ENCODE measurements around the gene UNC50. TPM values are rescaled to one million over a fixed set of nuclear protein-coding genes. Genes with fewer than 3 reads are reported as not detected.

Gene UNC50
- polyA plus RNA-seq, 1 donor from 2014 or later = 111 TPM

DNA sequence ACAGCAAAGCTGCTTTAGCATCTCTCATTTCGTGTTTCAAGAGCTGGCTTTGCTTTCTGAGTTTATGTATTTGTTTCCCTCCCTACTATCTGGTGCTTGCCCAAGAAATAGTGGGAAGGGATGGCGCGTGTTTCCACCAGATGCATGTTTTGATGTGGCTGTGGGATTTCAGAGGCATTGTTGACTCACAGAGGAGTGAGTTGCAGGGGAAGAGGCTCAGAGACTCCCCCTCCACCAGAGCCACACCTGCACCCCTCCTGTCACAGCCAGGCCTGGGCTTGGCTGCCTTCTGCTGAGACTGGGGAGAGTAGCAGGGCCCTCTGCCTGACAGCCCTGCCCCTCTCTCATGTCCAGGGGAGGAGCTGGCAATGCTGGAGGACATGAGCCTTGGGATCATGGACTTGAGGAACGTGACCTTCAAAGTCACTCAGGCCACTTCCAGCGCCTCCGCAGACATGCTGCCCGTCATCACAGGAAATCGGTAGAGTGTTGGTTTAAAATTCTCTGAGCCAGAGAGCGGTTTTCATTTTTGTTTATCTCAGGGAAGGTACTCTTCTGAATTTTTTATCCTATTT lies 43.0 kb upstream of the UNC50 start:
- Histone ChIP-seq H3K36me3 (ENCODE audit: insufficient read depth, low read length) (peaks cover 4% of the 10 kb centered on the region), H2AFZ (ENCODE audit: low read depth, low read length) (no peak overlapping the region), H3K27me3 (ENCODE audit: insufficient read depth, low read depth, low read length) (no peaks in the 10 kb centered on the region), H3K9me3 (ENCODE audit: low read length) (no peaks in the 10 kb centered on the region), H3F3A (ENCODE audit: insufficient read depth, low read length, poor library complexity, severe bottlenecking) (no peaks in the 10 kb centered on the region), H3K4me3 (ENCODE audit: low read length) (no peak overlapping the region), H4K20me1 (ENCODE audit: insufficient read depth) (no peaks in the 10 kb centered on the region), H3K9ac (ENCODE audit: low read length) (no peak overlapping the region), H3K27ac (ENCODE audit: low read length) (no peak overlapping the region), H3K9me2 (ENCODE audit: insufficient read depth, low read length) (no peaks in the 10 kb centered on the region), H3K4me2 (ENCODE audit: low read length) (no peak overlapping the region), H3K79me2 (replicated peaks; ENCODE audit: insufficient read depth, low read length) (no peaks in the 10 kb centered on the region)
- no peak for TF ChIP-seq SMC3 (conservative IDR thresholded peaks at IDR 0.05; ENCODE audit: poor library complexity)
- TF ChIP-seq, protein P1, sequence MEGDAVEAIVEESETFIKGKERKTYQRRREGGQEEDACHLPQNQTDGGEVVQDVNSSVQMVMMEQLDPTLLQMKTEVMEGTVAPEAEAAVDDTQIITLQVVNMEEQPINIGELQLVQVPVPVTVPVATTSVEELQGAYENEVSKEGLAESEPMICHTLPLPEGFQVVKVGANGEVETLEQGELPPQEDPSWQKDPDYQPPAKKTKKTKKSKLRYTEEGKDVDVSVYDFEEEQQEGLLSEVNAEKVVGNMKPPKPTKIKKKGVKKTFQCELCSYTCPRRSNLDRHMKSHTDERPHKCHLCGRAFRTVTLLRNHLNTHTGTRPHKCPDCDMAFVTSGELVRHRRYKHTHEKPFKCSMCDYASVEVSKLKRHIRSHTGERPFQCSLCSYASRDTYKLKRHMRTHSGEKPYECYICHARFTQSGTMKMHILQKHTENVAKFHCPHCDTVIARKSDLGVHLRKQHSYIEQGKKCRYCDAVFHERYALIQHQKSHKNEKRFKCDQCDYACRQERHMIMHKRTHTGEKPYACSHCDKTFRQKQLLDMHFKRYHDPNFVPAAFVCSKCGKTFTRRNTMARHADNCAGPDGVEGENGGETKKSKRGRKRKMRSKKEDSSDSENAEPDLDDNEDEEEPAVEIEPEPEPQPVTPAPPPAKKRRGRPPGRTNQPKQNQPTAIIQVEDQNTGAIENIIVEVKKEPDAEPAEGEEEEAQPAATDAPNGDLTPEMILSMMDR (IDR thresholded peaks at IDR 0.05; ENCODE audit: poor library complexity, severe bottlenecking) = no peak

DNA sequence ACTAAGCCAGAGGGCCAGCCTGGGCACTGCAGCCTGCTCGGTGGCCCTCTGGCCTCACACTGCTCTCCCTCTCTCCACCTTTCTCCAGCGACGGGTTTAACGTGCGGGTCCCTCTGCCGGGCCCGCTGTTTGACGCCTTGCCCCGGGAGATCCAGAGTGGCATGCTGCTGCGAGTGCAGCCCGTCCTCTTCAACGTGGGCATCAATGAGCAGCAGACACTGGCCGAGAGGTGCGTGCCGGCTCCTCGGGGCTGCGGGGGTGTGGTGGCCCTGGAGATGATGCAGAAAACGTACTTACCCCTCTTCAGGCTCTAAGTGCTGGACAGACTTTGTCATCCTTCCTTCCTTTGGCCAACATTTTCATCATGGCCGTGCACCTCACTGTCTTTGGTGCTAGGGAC lies 42.4 kb upstream of the UNC50 start:
- no peaks in the 10 kb centered on the region for H3K79me2 ChIP-seq (replicated peaks; ENCODE audit: insufficient read depth, low read length)
- no peaks in the 10 kb centered on the region for H3K27me3 ChIP-seq (ENCODE audit: insufficient read depth, low read depth, low read length)
- no peaks in the 10 kb centered on the region for H3K9me2 ChIP-seq (ENCODE audit: insufficient read depth, low read length)
- no peaks in the 10 kb centered on the region for H3K9me3 ChIP-seq (ENCODE audit: low read length)
- no peak overlapping the region for H3K4me2 ChIP-seq (ENCODE audit: low read length)
- TF ChIP-seq POLR2AphosphoS5 (IDR thresholded peaks at IDR 0.05) = no peak
- TF ChIP-seq EZH2 (IDR thresholded peaks at IDR 0.05; ENCODE audit: borderline replicate concordance, insufficient read depth, low read length, poor library complexity, severe bottlenecking) = no peak
- no peak for TF ChIP-seq EP300 (conservative IDR thresholded peaks at IDR 0.05; ENCODE audit: poor library complexity, severe bottlenecking)
- no peak for TF ChIP-seq SMC3 (conservative IDR thresholded peaks at IDR 0.05; ENCODE audit: poor library complexity)
- no peak overlapping the region for H3K4me3 ChIP-seq (ENCODE audit: low read length)
- H3K9ac ChIP-seq (ENCODE audit: low read length) = no peak overlapping the region
- H3K27ac ChIP-seq (ENCODE audit: low read length) = no peak overlapping the region
- H3K36me3 ChIP-seq (ENCODE audit: insufficient read depth, low read length) = peaks cover 4% of the 10 kb centered on the region
- no peaks in the 10 kb centered on the region for H3F3A ChIP-seq (ENCODE audit: insufficient read depth, low read length, poor library complexity, severe bottlenecking)
- H2AFZ ChIP-seq (ENCODE audit: low read depth, low read length) = no peak overlapping the region
- H4K20me1 ChIP-seq (ENCODE audit: insufficient read depth) = no peaks in the 10 kb centered on the region

DNA sequence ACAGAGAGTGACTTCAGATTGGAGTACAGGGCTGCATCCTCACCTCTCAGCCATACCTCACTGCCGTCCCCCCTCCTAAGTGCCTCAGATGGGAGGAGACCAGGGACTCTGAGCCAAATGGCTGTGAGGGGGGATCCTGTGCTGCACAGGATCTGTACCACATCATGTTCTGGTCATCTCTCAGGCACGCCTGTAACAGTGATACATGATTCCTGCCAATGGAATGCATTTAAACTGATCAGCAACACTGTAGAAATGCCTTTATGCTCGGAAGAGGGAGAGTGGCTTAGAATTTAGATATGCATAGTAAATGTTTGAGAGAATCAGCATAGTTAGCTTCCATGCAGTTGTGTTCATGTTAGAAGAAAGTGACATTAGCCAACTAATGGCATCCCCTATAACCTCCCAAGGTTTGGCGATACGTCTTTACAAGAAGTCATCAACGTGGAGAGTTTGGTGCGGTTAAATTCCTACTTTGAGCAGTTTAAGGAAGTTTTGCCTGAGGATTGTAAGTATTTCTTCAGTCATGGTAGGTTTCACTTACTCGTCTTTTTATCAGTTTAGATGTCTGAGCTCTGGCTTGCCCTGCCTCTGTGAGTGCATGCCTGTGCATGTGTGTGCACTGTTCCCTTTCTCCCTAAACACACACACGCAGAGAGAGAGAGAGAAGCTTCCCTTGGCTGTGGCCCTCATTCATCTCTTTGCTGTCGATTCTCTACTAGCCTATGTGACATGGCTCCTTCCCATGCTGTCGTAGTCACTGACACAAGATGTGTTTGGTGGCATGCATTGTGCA lies 40.0 kb upstream of the UNC50 start:
- Histone ChIP-seq H3K27me3 (ENCODE audit: insufficient read depth, low read depth, low read length) (no peaks in the 10 kb centered on the region), H3K27ac (ENCODE audit: low read length) (no peak overlapping the region), H3K36me3 (ENCODE audit: insufficient read depth, low read length) (peaks cover 4% of the 10 kb centered on the region), H3K9ac (ENCODE audit: low read length) (no peak overlapping the region), H3F3A (ENCODE audit: insufficient read depth, low read length, poor library complexity, severe bottlenecking) (no peaks in the 10 kb centered on the region), H2AFZ (ENCODE audit: low read depth, low read length) (no peak overlapping the region), H3K9me3 (ENCODE audit: low read length) (no peaks in the 10 kb centered on the region), H3K4me2 (ENCODE audit: low read length) (no peak overlapping the region), H3K9me2 (ENCODE audit: insufficient read depth, low read length) (no peaks in the 10 kb centered on the region), H3K4me3 (ENCODE audit: low read length) (no peak overlapping the region), H3K79me2 (replicated peaks; ENCODE audit: insufficient read depth, low read length) (no peaks in the 10 kb centered on the region), H4K20me1 (ENCODE audit: insufficient read depth) (no peaks in the 10 kb centered on the region)
- TF ChIP-seq, protein P1 (IDR thresholded peaks at IDR 0.05; ENCODE audit: poor library complexity, severe bottlenecking) = no peak
- TF ChIP-seq RAD21 (conservative IDR thresholded peaks at IDR 0.05) (no peak), EP300 (conservative IDR thresholded peaks at IDR 0.05; ENCODE audit: poor library complexity, severe bottlenecking) (no peak)

All from neural cell (in vitro differentiated cells).